DND-41 (cell line): ENCODE data around the gene ACTR2.

Experiments
- ATAC-seq: fragments of 200-7000 bp; cut with Tn5 transposase; 3 replicates; pipeline ENCODE4 v1.9.1; 2021; ENCODE audit warnings: low read depth; ENCODE audit not compliant: insufficient read depth
- DNase-seq: peaks from one replicate; pipeline ENCODE4 v3.0.0-alpha.2; 2020
- H2AFZ ChIP-seq: 2 replicates; pipeline ENCODE4 v1.6.0; 2012; ENCODE audit warnings: low read depth, low read length
- H3K27ac ChIP-seq: 2 replicates; pipeline ENCODE4 v1.5.1; 2012; ENCODE audit warnings: low read length, inconsistent platforms
- H3K27me3 ChIP-seq: fragments of 200-600 bp; sonication (generic); 2 replicates; pipeline ENCODE4 v1.6.0; 2012; ENCODE audit warnings: low read length, mild to moderate bottlenecking, inconsistent platforms; ENCODE audit not compliant: insufficient read depth, poor library complexity
- H3K36me3 ChIP-seq: 2 replicates; pipeline ENCODE4 v1.5.1; 2012; ENCODE audit warnings: low read length, inconsistent platforms; ENCODE audit not compliant: insufficient read depth
- H3K4me1 ChIP-seq: 2 replicates; pipeline ENCODE4 v1.5.1; 2012; ENCODE audit warnings: mild to moderate bottlenecking, low read length; ENCODE audit not compliant: insufficient read depth
- H3K4me2 ChIP-seq: 2 replicates; pipeline ENCODE4 v1.6.0; 2012; ENCODE audit warnings: mild to moderate bottlenecking, moderate library complexity, low read length, inconsistent platforms; ENCODE audit not compliant: insufficient read depth
- H3K4me3 ChIP-seq, 2 experiments: fragments of 200-600 bp in 1 of 2; shearing (Covaris generic) in 1 of 2; 2 replicates each; pipeline ENCODE4 v1.5.1; 2012 to 2016; ENCODE audit warnings: inconsistent platforms in 2 of 2, low read length in 2 of 2, mild to moderate bottlenecking in 2 of 2, low read depth in 1 of 2, moderate library complexity in 1 of 2
- H3K79me2 ChIP-seq: 2 replicates; pipeline ENCODE4 v1.6.0; 2012; ENCODE audit warnings: low read length, inconsistent platforms; ENCODE audit not compliant: insufficient read depth
- H3K9ac ChIP-seq: 2 replicates; pipeline ENCODE4 v1.6.0; 2012; ENCODE audit warnings: low read depth, mild to moderate bottlenecking, inconsistent platforms, low read length, moderate library complexity
- H3K9me3 ChIP-seq: 2 replicates; pipeline ENCODE4 v1.5.1; 2012; ENCODE audit warnings: low read length, moderate library complexity, mild to moderate bottlenecking, inconsistent platforms; ENCODE audit not compliant: insufficient read depth, severe bottlenecking
- H4K20me1 ChIP-seq: 2 replicates; pipeline ENCODE4 v1.6.0; 2012; ENCODE audit warnings: low read length; ENCODE audit not compliant: insufficient read depth
- CTCF ChIP-seq: IDR thresholded peaks from 2 replicates; pipeline ENCODE4 v1.5.1; 2012; ENCODE audit warnings: borderline replicate concordance, low read length, moderate library complexity, mild to moderate bottlenecking; ENCODE audit not compliant: poor library complexity, severe bottlenecking; ENCODE audit errors: extremely low read depth
- EZH2 ChIP-seq: IDR thresholded peaks from 3 replicates; pipeline ENCODE4 v1.6.1; 2012; ENCODE audit warnings: borderline replicate concordance, low read depth, mild to moderate bottlenecking, moderate library complexity, low read length, inconsistent platforms; ENCODE audit not compliant: severe bottlenecking

The ACTR2 gene

GRCh38 chr2:65313126-65313953 is 85.7 kb downstream of the ACTR2 start:
- H3K4me2 ChIP-seq, result no peak overlapping the region
- DNase-seq (peak; percentile 22), ATAC-seq (peak; percentile 74)
- 0 out of 2 replicates have a peak, but pooled peaks cover 6% of the 10 kb centered on the region for H3K4me1 ChIP-seq
- TF ChIP-seq EZH2 (no peak), CTCF (no peak)
- peak overlapping the region; percentile 42; the same call in 1 of the 2 replicates for H3K27ac ChIP-seq
- no peaks in the 10 kb centered on the region for H3K9me3 ChIP-seq
- H4K20me1 ChIP-seq, result peaks cover 6% of the 10 kb centered on the region; the same call in 1 of the 2 replicates
- peaks cover 82% of the 10 kb centered on the region for H3K36me3 ChIP-seq
- H2AFZ ChIP-seq, result no peak overlapping the region
- no peaks in the 10 kb centered on the region for H3K27me3 ChIP-seq
- no peak overlapping the region for H3K4me3 ChIP-seq
- H3K9ac ChIP-seq, result no peak overlapping the region
- H3K79me2 ChIP-seq, result 0 out of 2 replicates have a peak, but pooled peaks cover 2% of the 10 kb centered on the region

- no peaks in the 10 kb centered on the region for H3K9me3 ChIP-seq
- ATAC-seq (no peak), DNase-seq (no peak)
- no peak for TF ChIP-seq CTCF
- TF ChIP-seq EZH2, result no peak
- H3K4me1 ChIP-seq, result 0 out of 2 replicates have a peak, but pooled peaks cover 6% of the 10 kb centered on the region
- no peak overlapping the region for H3K4me2 ChIP-seq
- H3K79me2 ChIP-seq, result 0 out of 2 replicates have a peak, but pooled peaks cover 2% of the 10 kb centered on the region
- H3K9ac ChIP-seq, result no peak overlapping the region
- H3K27me3 ChIP-seq, result no peaks in the 10 kb centered on the region
- peaks cover 6% of the 10 kb centered on the region; the same call in 1 of the 2 replicates for H4K20me1 ChIP-seq
- H2AFZ ChIP-seq, result no peak overlapping the region
- peaks cover 80% of the 10 kb centered on the region for H3K36me3 ChIP-seq
- H3K27ac ChIP-seq, result no peak overlapping the region
- no peak overlapping the region for H3K4me3 ChIP-seq
Measured at GRCh38 chr2:65313954-65314256, 86.3 kb downstream of the ACTR2 start.

- Histone ChIP-seq H3K4me3 (no peak overlapping the region), H3K79me2 (0 out of 2 replicates have a peak, but pooled peaks cover 2% of the 10 kb centered on the region), H3K27me3 (no peaks in the 10 kb centered on the region), H2AFZ (no peak overlapping the region), H3K9ac (no peak overlapping the region), H3K9me3 (no peaks in the 10 kb centered on the region), H4K20me1 (peaks cover 6% of the 10 kb centered on the region; the same call in 1 of the 2 replicates), H3K27ac (no peak overlapping the region), H3K4me2 (no peak overlapping the region), H3K4me1 (0 out of 2 replicates have a peak, but pooled peaks cover 6% of the 10 kb centered on the region), H3K36me3 (peaks cover 85% of the 10 kb centered on the region)
- DNase-seq (no peak), ATAC-seq (no peak)
- TF ChIP-seq CTCF (no peak), EZH2 (no peak)
Measured at GRCh38 chr2:65314801-65315441, 87.3 kb downstream of the ACTR2 start.
